HPDE6-E6E7 (cell line): ENCODE data around the gene CRYBG2.
"Not testable (repeated sequence)": the region's sequence is repeated elsewhere in the genome, so short reads cannot be mapped to it uniquely, and the experiment has no call there.

Experiments
- DNase-seq: peaks from one replicate; pipeline ENCODE4 v3.0.0; 2011; ENCODE audit warnings: missing footprints; ENCODE audit errors: extremely low spot score

Gene CRYBG2

GRCh38 chr1:26295194-26296138 is 58.5 kb downstream of the CRYBG2 start:
- no peak for DNase-seq

GRCh38 chr1:26293911-26294463 is 59.9 kb downstream of the CRYBG2 start:
- no peak for DNase-seq

GRCh38 chr1:26292735-26293134 is 61.2 kb downstream of the CRYBG2 start:
- DNase-seq: not testable (repeated sequence)

- DNase-seq: no peak
These were observed 62.0 kb downstream of the CRYBG2 start for GRCh38 chr1:26291939-26292338.

- no peak for DNase-seq
These were observed 62.5 kb downstream of the CRYBG2 start for GRCh38 chr1:26291433-26291832.

- no peak for DNase-seq
These were observed 63.1 kb downstream of the CRYBG2 start for GRCh38 chr1:26290882-26291261.

GRCh38 chr1:26290122-26290881 is 63.6 kb downstream of the CRYBG2 start:
- DNase-seq: no peak

GRCh38 chr1:26289158-26290059 is 64.5 kb downstream of the CRYBG2 start:
- no peak for DNase-seq

GRCh38 chr1:26288311-26288941 is 65.5 kb downstream of the CRYBG2 start:
- DNase-seq: no peak

GRCh38 chr1:26287811-26288210 is 66.1 kb downstream of the CRYBG2 start:
- no peak for DNase-seq

- DNase-seq: no peak
These were observed 66.8 kb downstream of the CRYBG2 start for GRCh38 chr1:26287033-26287711.

GRCh38 chr1:26286064-26286416 is 67.9 kb downstream of the CRYBG2 start:
- no peak for DNase-seq

GRCh38 chr1:26285366-26286063 is 68.4 kb downstream of the CRYBG2 start:
- DNase-seq: no peak

GRCh38 chr1:26284597-26285347 is 69.2 kb downstream of the CRYBG2 start:
- peak; percentile 80 for DNase-seq

GRCh38 chr1:26283871-26284596 is 69.9 kb downstream of the CRYBG2 start:
- DNase-seq: no peak

- DNase-seq: no peak
These were observed 70.6 kb downstream of the CRYBG2 start for GRCh38 chr1:26283279-26283853.

- no peak for DNase-seq
These were observed 71.5 kb downstream of the CRYBG2 start for GRCh38 chr1:26282401-26282918.

- no peak for DNase-seq
These were observed 72.0 kb downstream of the CRYBG2 start for GRCh38 chr1:26281971-26282370.
